LNCAP (cell line): ENCODE data around the gene EPC1.

Source experiments
- TF ChIP-seq, protein P1 (sequence below): fragments of 450-650 bp; IDR thresholded peaks from 2 replicates; pipeline ENCODE4 v1.5.1; 2017; ENCODE audit warnings: mild to moderate bottlenecking

Gene EPC1

DNA sequence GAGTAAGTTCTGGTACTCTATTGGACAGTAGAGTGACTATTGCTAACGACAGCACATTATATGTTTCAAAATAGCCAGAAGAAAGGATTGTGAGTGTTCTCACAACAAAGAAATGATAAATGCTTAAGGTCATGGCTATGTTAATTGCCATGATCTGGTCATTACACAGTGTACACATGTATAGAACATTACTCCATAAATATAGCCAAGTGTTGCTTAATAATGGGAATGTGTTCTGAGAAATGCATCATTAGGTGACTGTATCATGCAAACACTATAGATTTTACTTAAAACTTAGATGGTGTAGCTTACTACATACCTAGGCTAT lies 19.6 kb downstream of the EPC1 start:
- TF ChIP-seq, protein P1, sequence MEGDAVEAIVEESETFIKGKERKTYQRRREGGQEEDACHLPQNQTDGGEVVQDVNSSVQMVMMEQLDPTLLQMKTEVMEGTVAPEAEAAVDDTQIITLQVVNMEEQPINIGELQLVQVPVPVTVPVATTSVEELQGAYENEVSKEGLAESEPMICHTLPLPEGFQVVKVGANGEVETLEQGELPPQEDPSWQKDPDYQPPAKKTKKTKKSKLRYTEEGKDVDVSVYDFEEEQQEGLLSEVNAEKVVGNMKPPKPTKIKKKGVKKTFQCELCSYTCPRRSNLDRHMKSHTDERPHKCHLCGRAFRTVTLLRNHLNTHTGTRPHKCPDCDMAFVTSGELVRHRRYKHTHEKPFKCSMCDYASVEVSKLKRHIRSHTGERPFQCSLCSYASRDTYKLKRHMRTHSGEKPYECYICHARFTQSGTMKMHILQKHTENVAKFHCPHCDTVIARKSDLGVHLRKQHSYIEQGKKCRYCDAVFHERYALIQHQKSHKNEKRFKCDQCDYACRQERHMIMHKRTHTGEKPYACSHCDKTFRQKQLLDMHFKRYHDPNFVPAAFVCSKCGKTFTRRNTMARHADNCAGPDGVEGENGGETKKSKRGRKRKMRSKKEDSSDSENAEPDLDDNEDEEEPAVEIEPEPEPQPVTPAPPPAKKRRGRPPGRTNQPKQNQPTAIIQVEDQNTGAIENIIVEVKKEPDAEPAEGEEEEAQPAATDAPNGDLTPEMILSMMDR, result no peak

- TF ChIP-seq, protein P1, result no peak
Measured at GRCh38 chr10:32326680-32327363, 20.1 kb downstream of the EPC1 start.

GRCh38 chr10:32326119-32326518 lies 20.8 kb downstream of the EPC1 start:
- TF ChIP-seq, protein P1, result no peak

- TF ChIP-seq, protein P1, result no peak
Measured at GRCh38 chr10:32323051-32323450, 23.9 kb downstream of the EPC1 start.

- TF ChIP-seq, protein P1, result no peak
Measured at GRCh38 chr10:32321016-32321631, 25.8 kb downstream of the EPC1 start.

DNA sequence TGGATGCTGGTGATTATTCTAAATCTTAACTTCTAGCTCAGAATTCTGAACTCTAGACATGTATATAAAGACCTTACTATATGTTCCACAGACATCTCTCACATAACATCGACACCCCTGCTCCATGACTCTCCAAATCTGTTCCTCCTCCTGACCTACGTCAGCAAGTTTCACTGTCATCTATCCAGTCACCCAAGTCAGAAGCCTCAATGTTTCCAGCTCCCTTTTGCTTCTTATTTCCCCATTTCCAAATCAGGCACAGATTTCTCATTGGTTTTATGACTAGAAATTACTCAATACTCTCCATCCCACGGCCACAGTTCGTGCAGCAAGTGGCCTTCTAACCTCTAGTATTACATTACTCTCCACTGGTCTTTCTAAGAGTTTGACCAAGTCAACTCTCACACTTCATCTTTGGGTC lies 28.5 kb downstream of the EPC1 start:
- TF ChIP-seq, protein P1, result no peak

DNA sequence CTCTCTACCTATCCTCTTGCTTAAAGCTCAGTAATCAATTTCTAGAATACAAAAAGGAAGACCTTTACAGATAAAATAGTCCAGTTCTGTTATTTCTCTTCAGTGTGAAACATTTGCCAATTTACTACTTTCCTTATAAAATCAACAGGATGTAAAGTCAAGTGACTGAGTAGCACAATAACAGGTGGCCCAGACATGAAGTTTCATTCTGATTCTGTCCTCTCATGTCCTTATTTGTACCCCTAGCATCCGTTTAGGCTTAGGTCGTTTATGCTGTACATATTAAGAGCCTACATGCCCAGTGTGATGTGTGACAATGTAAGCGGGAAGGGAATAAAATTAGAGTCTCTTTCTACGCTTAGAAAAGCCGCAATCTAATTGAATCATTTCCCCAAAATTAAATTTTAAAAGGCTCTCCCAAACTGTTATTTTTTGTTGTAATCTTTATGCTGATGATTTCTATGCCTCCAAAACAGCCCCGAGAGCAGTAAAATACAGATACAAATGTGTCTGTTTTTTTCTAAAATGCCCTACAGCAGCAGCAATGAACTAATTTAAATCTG lies 29.1 kb downstream of the EPC1 start:
- TF ChIP-seq, protein P1, result no peak
